ENCODE data around the gene TMEM98. TPM values are rescaled to one million over a fixed set of nuclear protein-coding genes. Genes with fewer than 3 reads are reported as not detected.
"Not testable (repeated sequence)": the region's sequence is repeated elsewhere in the genome, so short reads cannot be mapped to it uniquely, and the experiment has no call there.

Gene TMEM98
- total RNA-seq, 2 experiments from 2014 or later, result not detected

DNA sequence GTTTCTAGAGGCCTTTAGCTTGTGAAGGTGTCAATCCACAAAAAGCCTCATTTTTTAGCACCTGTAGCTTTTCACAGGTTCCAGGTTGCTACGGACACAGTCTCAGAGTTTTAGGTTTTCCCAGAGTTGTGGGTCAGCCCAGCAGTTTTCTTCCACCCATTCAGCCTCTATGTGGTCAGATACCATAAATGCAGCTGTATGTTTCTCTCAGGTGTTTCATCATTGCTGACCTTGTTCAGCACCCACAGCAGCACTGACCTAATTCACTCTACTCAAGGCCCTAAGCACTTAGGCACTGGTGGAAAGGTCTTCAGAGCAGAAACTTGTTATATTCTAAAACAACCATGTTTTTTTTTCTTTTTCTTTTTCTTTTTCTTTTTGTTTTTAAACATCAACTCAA, 48.7 kb downstream of the TMEM98 start:
- no peaks in the 10 kb centered on the region for H4K20me1 ChIP-seq (ENCODE audit: insufficient read depth, low read length)
- intact Hi-C loops (cut with micrococcal nuclease; ENCODE audit: unreplicated experiment), result no loop called here
- no peaks in the 10 kb centered on the region for H3K9me2 ChIP-seq (ENCODE audit: insufficient read depth, low read length)
- no peak for TF ChIP-seq EZH2phosphoT487 (IDR thresholded peaks at IDR 0.05; ENCODE audit: borderline replicate concordance, low read depth, low read length)
- TF ChIP-seq, protein P1, sequence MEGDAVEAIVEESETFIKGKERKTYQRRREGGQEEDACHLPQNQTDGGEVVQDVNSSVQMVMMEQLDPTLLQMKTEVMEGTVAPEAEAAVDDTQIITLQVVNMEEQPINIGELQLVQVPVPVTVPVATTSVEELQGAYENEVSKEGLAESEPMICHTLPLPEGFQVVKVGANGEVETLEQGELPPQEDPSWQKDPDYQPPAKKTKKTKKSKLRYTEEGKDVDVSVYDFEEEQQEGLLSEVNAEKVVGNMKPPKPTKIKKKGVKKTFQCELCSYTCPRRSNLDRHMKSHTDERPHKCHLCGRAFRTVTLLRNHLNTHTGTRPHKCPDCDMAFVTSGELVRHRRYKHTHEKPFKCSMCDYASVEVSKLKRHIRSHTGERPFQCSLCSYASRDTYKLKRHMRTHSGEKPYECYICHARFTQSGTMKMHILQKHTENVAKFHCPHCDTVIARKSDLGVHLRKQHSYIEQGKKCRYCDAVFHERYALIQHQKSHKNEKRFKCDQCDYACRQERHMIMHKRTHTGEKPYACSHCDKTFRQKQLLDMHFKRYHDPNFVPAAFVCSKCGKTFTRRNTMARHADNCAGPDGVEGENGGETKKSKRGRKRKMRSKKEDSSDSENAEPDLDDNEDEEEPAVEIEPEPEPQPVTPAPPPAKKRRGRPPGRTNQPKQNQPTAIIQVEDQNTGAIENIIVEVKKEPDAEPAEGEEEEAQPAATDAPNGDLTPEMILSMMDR (conservative IDR thresholded peaks at IDR 0.05; ENCODE audit: low read length), result no peak
- H2AFZ ChIP-seq (ENCODE audit: low read length), result no peak overlapping the region
- no TSS peak for BruUV-seq (replicated peaks)
- H3K9me3 ChIP-seq (ENCODE audit: low read length), result no peaks in the 10 kb centered on the region
- H3K36me3 ChIP-seq (ENCODE audit: insufficient read depth, low read length), result no peaks in the 10 kb centered on the region
- H3K27ac ChIP-seq (ENCODE audit: low read depth, low read length, poor library complexity, severe bottlenecking), result no peak overlapping the region
- no peak overlapping the region for H3K4me2 ChIP-seq (ENCODE audit: low read length)
- no peaks in the 10 kb centered on the region for H3K4me1 ChIP-seq (ENCODE audit: insufficient read depth, low read length, poor library complexity, severe bottlenecking)
- DNase-seq (ENCODE audit: low spot score), result no peak
- POLR2A ChIA-PET, result interaction anchor here (0.6 kb wide), 1 partner anchor 17 kb away, joined by 3 read pairs; no protein-coding TSS in a partner anchor
- no peak overlapping the region for H3K4me3 ChIP-seq (ENCODE audit: low read depth, low read length, poor library complexity, severe bottlenecking)
- no peaks in the 10 kb centered on the region for H3K79me2 ChIP-seq (ENCODE audit: insufficient read depth, low read depth, low read length)
- CTCF ChIA-PET (ENCODE audit: unreplicated experiment), result no interaction called here

DNA sequence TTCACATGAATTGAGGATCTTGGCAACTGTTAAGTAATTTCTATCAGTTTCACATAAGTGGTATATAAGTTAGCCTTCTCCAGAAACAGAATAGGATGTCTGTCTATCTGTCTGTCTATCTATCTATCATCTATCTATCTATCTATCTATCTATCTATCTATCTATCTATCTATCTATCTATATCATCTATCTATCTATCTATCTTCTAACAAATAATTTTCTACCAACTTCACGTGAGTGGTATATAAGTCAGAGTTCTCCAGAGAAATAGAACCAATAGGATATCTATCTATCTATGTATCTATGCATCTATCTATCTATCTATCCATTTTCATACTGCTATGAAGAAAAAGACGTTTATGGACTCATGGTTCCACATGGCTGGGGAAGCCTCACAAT, 52.3 kb downstream of the TMEM98 start:
- no peaks in the 10 kb centered on the region for H4K20me1 ChIP-seq (ENCODE audit: insufficient read depth, low read length)
- H3K36me3 ChIP-seq (ENCODE audit: insufficient read depth, low read length), result no peaks in the 10 kb centered on the region
- H2AFZ ChIP-seq (ENCODE audit: low read length), result no peak overlapping the region
- no peak overlapping the region for H3K4me3 ChIP-seq (ENCODE audit: low read depth, low read length, poor library complexity, severe bottlenecking)
- ChIA-PET CTCF (ENCODE audit: unreplicated experiment) (no interaction called here), POLR2A (no interaction called here)
- H3K4me1 ChIP-seq (ENCODE audit: insufficient read depth, low read length, poor library complexity, severe bottlenecking), result no peaks in the 10 kb centered on the region
- intact Hi-C loops (cut with micrococcal nuclease; ENCODE audit: unreplicated experiment), result no loop called here
- H3K27ac ChIP-seq (ENCODE audit: low read depth, low read length, poor library complexity, severe bottlenecking), result no peak overlapping the region
- BruUV-seq (replicated peaks), result no TSS peak
- no peak overlapping the region for H3K4me2 ChIP-seq (ENCODE audit: low read length)
- no peak for TF ChIP-seq EZH2phosphoT487 (IDR thresholded peaks at IDR 0.05; ENCODE audit: borderline replicate concordance, low read depth, low read length)
- TF ChIP-seq, protein P1 (conservative IDR thresholded peaks at IDR 0.05; ENCODE audit: low read length), result no peak
- H3K79me2 ChIP-seq (ENCODE audit: insufficient read depth, low read depth, low read length), result no peaks in the 10 kb centered on the region
- H3K9me2 ChIP-seq (ENCODE audit: insufficient read depth, low read length), result no peaks in the 10 kb centered on the region
- H3K9me3 ChIP-seq (ENCODE audit: low read length), result no peaks in the 10 kb centered on the region
- DNase-seq (ENCODE audit: low spot score), result no peak

GRCh38 chr17:32981611-32982010, 53.7 kb downstream of the TMEM98 start:
- H3K4me2 ChIP-seq (ENCODE audit: low read length); H3K4me3 ChIP-seq (ENCODE audit: low read depth, low read length, poor library complexity, severe bottlenecking); CTCF ChIA-PET (ENCODE audit: unreplicated experiment); BruUV-seq (replicated peaks); H3K36me3 ChIP-seq (ENCODE audit: insufficient read depth, low read length); H2AFZ ChIP-seq (ENCODE audit: low read length); intact Hi-C loops (cut with micrococcal nuclease; ENCODE audit: unreplicated experiment); H3K4me1 ChIP-seq (ENCODE audit: insufficient read depth, low read length, poor library complexity, severe bottlenecking); DNase-seq (ENCODE audit: low spot score); H3K27ac ChIP-seq (ENCODE audit: low read depth, low read length, poor library complexity, severe bottlenecking); H3K79me2 ChIP-seq (ENCODE audit: insufficient read depth, low read depth, low read length); H3K9me2 ChIP-seq (ENCODE audit: insufficient read depth, low read length); H3K9me3 ChIP-seq (ENCODE audit: low read length); H4K20me1 ChIP-seq (ENCODE audit: insufficient read depth, low read length): not testable (repeated sequence)
- POLR2A ChIA-PET, result interaction anchor here (0.9 kb wide), 1 partner anchor 1307 kb away, joined by 4 read pairs; no protein-coding TSS in a partner anchor

Measured in OCI-LY7 (cell line).